ENCODE results near the gene SAMD7. TPM values are rescaled to one million over a fixed set of nuclear protein-coding genes. Genes with fewer than 3 reads are reported as not detected.

The SAMD7 gene
- total RNA-seq, 2 experiments from 2014 or later: 0.93 to 1.1 TPM

DNA sequence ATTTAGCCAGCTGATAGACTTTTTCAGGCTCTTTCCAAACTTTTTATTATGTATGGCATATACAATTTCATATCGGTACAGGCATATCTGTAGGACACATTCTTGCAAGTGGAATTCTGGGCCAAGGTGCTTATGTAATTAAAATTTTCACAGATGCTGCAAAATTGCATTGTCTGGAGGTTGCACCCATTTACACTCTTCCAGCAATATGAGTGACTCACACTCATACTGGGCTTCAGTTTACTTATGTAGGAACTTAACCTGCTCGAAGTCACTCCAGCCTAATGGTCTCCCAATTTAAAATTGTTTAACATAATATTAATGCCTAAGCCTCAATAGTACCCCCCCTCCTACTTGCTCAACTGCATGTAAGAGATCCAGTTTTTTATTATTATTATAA is 44.0 kb downstream of the SAMD7 start:
- Histone ChIP-seq H3K27ac (ENCODE audit: low read depth, low read length, poor library complexity, severe bottlenecking) (no peak overlapping the region), H2AFZ (ENCODE audit: low read length) (peak overlapping the region; percentile 93; the same call in 1 of the 2 replicates), H3K9me2 (ENCODE audit: insufficient read depth, low read length) (no peaks in the 10 kb centered on the region)

DNA sequence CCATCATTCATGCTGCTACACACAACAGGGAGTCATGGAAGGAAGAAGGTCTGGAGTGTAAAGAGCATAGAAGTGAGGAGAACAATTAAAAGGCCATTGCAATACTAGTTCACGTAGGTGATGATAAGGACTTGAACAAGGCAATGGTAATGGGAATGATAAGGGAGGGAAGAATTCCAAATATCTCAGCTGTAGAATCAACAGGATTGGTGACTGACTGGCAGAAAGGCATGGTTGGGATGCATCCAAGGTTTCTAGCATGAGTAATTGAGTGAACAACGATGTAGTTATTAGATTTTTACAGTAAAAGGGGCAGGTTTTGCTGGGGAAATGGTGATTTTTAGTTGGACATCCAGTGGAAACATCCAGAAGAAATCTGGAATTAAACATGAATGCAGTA is 52.8 kb downstream of the SAMD7 start:
- peaks cover 6% of the 10 kb centered on the region; the same call in 1 of the 2 replicates for H3K9me3 ChIP-seq (ENCODE audit: low read length)
- POLR2A ChIA-PET: interaction anchor here (0.6 to 10.1 kb wide), 9 partner anchors 9 to 216 kb away, joined by 3 to 559 read pairs (median 5); no protein-coding TSS in a partner anchor
- intact Hi-C loops (cut with micrococcal nuclease; ENCODE audit: unreplicated experiment): no loop called here
- H3K9me2 ChIP-seq (ENCODE audit: insufficient read depth, low read length): no peaks in the 10 kb centered on the region
- no peak overlapping the region; the same call in 1 of the 2 replicates for H2AFZ ChIP-seq (ENCODE audit: low read length)
- TF ChIP-seq, protein P1, sequence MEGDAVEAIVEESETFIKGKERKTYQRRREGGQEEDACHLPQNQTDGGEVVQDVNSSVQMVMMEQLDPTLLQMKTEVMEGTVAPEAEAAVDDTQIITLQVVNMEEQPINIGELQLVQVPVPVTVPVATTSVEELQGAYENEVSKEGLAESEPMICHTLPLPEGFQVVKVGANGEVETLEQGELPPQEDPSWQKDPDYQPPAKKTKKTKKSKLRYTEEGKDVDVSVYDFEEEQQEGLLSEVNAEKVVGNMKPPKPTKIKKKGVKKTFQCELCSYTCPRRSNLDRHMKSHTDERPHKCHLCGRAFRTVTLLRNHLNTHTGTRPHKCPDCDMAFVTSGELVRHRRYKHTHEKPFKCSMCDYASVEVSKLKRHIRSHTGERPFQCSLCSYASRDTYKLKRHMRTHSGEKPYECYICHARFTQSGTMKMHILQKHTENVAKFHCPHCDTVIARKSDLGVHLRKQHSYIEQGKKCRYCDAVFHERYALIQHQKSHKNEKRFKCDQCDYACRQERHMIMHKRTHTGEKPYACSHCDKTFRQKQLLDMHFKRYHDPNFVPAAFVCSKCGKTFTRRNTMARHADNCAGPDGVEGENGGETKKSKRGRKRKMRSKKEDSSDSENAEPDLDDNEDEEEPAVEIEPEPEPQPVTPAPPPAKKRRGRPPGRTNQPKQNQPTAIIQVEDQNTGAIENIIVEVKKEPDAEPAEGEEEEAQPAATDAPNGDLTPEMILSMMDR (conservative IDR thresholded peaks at IDR 0.05; ENCODE audit: low read length): no peak
- no peak for TF ChIP-seq EZH2phosphoT487 (IDR thresholded peaks at IDR 0.05; ENCODE audit: borderline replicate concordance, low read depth, low read length)
- peak overlapping the region; percentile 81 for H3K4me3 ChIP-seq (ENCODE audit: low read depth, low read length, poor library complexity, severe bottlenecking)
- peaks cover 39% of the 10 kb centered on the region for H3K79me2 ChIP-seq (ENCODE audit: insufficient read depth, low read depth, low read length)
- peaks cover 15% of the 10 kb centered on the region for H3K36me3 ChIP-seq (ENCODE audit: insufficient read depth, low read length)
- peak overlapping the region; percentile 88 for H3K27ac ChIP-seq (ENCODE audit: low read depth, low read length, poor library complexity, severe bottlenecking)
- H3K4me2 ChIP-seq (ENCODE audit: low read length): peak overlapping the region; percentile 89
- DNase-seq (ENCODE audit: low spot score): no peak
- BruUV-seq (replicated peaks): no TSS peak
- CTCF ChIA-PET (ENCODE audit: unreplicated experiment): interaction anchor here (0.6 to 1.9 kb wide), 2 partner anchors 15 to 852 kb away, joined by 5 to 9 read pairs; no protein-coding TSS in a partner anchor
- H3K4me1 ChIP-seq (ENCODE audit: insufficient read depth, low read length, poor library complexity, severe bottlenecking): peaks cover 60% of the 10 kb centered on the region
- H4K20me1 ChIP-seq (ENCODE audit: insufficient read depth, low read length): peaks cover 10% of the 10 kb centered on the region; the same call in 1 of the 2 replicates

More for the DNA sequence above, 44.0 kb downstream of the SAMD7 start:
- BruUV-seq (replicated peaks): no TSS peak
- TF ChIP-seq, protein P1 (conservative IDR thresholded peaks at IDR 0.05; ENCODE audit: low read length): no peak
- no peak for TF ChIP-seq EZH2phosphoT487 (IDR thresholded peaks at IDR 0.05; ENCODE audit: borderline replicate concordance, low read depth, low read length)
- POLR2A ChIA-PET: interaction anchor here (2.6 to 4.9 kb wide), 3 partner anchors 10 to 16 kb away, joined by 15 to 67 read pairs (median 22); partner anchors contain the start of gene SEC62
- intact Hi-C loops (cut with micrococcal nuclease; ENCODE audit: unreplicated experiment): no loop called here
- Histone ChIP-seq H3K4me3 (ENCODE audit: low read depth, low read length, poor library complexity, severe bottlenecking) (no peak overlapping the region), H3K4me1 (ENCODE audit: insufficient read depth, low read length, poor library complexity, severe bottlenecking) (peaks cover 55% of the 10 kb centered on the region), H3K9me3 (ENCODE audit: low read length) (peaks cover 18% of the 10 kb centered on the region; the same call in 1 of the 2 replicates), H3K79me2 (ENCODE audit: insufficient read depth, low read depth, low read length) (no peaks in the 10 kb centered on the region), H4K20me1 (ENCODE audit: insufficient read depth, low read length) (no peaks in the 10 kb centered on the region), H3K4me2 (ENCODE audit: low read length) (peak overlapping the region; percentile 61; the same call in 1 of the 2 replicates), H3K36me3 (ENCODE audit: insufficient read depth, low read length) (peaks cover 32% of the 10 kb centered on the region)
- DNase-seq (ENCODE audit: low spot score): no peak
- CTCF ChIA-PET (ENCODE audit: unreplicated experiment): interaction anchor here (1.0 to 1.7 kb wide), 2 partner anchors 8 to 11 kb away, joined by 5 to 8 read pairs; partner anchors contain the start of gene SEC62

Measured in OCI-LY7 (cell line).